ENCODE results near the gene FBXO22.
"Not testable (repeated sequence)": the region's sequence is repeated elsewhere in the genome, so short reads cannot be mapped to it uniquely, and the experiment has no call there.

DNA sequence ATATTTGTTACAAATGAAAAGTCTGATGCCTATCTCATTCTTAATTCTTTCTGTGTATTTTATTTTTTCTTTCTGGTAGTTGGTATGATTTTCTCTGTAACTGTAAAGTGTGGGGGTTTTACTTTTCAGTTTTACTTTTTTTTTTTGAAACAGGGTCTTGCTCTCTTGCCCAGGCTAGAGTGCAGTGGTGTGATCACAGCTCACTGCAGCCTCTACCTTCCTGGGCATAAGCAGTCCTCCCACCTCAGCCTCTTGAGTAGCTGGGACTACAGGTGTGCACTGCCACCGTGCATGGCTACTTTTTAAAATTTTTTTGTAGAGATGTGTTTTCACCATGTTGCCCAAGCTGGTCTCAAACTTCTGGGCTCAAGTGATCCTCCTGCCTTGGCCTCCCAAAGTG is 37.6 kb upstream of the FBXO22 start:
- not testable (repeated sequence) for TF ChIP-seq EP300, POLR2A (IDR thresholded peaks at IDR 0.05)

Measured in tibial nerve (tissue), 3 donors.